GM21576 (cell line): ENCODE results near the gene EPHB1.

Source experiments
- ATAC-seq: cut with Tn5 transposase; IDR thresholded peaks from one replicate; pipeline ENCODE4 v1.9.1; 2021; ENCODE audit warnings: mild to moderate bottlenecking, moderate library complexity; ENCODE audit not compliant: unreplicated experiment

Gene EPHB1

GRCh38 chr3:134904776-134905646, 110.0 kb downstream of the EPHB1 start:
- peak; percentile 17 for ATAC-seq

GRCh38 chr3:134905647-134905935, 110.5 kb downstream of the EPHB1 start:
- no peak for ATAC-seq

GRCh38 chr3:134908271-134908670, 113.2 kb downstream of the EPHB1 start:
- ATAC-seq = no peak

GRCh38 chr3:134910026-134910425, 115.0 kb downstream of the EPHB1 start:
- no peak for ATAC-seq

- ATAC-seq = no peak
Measured at GRCh38 chr3:134911586-134912548, 116.8 kb downstream of the EPHB1 start.

- no peak for ATAC-seq
Measured at GRCh38 chr3:134916276-134916961, 121.4 kb downstream of the EPHB1 start.

- no peak for ATAC-seq
Measured at GRCh38 chr3:134917631-134918030, 122.6 kb downstream of the EPHB1 start.

GRCh38 chr3:134918441-134918840, 123.4 kb downstream of the EPHB1 start:
- peak; percentile 98 for ATAC-seq

- no peak for ATAC-seq
Measured at GRCh38 chr3:134922101-134922500, 127.0 kb downstream of the EPHB1 start.

- no peak for ATAC-seq
Measured at GRCh38 chr3:134922866-134923265, 127.8 kb downstream of the EPHB1 start.

GRCh38 chr3:134923286-134923685, 128.2 kb downstream of the EPHB1 start:
- no peak for ATAC-seq

GRCh38 chr3:134927599-134927998, 132.5 kb downstream of the EPHB1 start:
- ATAC-seq = no peak

- no peak for ATAC-seq
Measured at GRCh38 chr3:134928392-134928791, 133.3 kb downstream of the EPHB1 start.

- no peak for ATAC-seq
Measured at GRCh38 chr3:134928819-134929218, 133.8 kb downstream of the EPHB1 start.

- ATAC-seq = peak; percentile 48
Measured at GRCh38 chr3:134929976-134930375, 134.9 kb downstream of the EPHB1 start.

- no peak for ATAC-seq
Measured at GRCh38 chr3:134931045-134931785, 136.2 kb downstream of the EPHB1 start.

- no peak for ATAC-seq
Measured at GRCh38 chr3:134932035-134932434, 137.0 kb downstream of the EPHB1 start.

- no peak for ATAC-seq
Measured at GRCh38 chr3:134933997-134934396, 138.9 kb downstream of the EPHB1 start.

GRCh38 chr3:134934933-134935332, 139.9 kb downstream of the EPHB1 start:
- no peak for ATAC-seq

- ATAC-seq = no peak
Measured at GRCh38 chr3:134937256-134938028, 142.4 kb downstream of the EPHB1 start.
